ENCODE data around the gene OBSCN. TPM values are rescaled to one million over a fixed set of nuclear protein-coding genes. Genes with fewer than 3 reads are reported as not detected.

Gene OBSCN
- total RNA-seq, 2 donors from 2014 or later = 159 to 317 TPM

GRCh38 chr1:228161866-228162265 is 46.0 kb upstream of the OBSCN start:
- TF ChIP-seq, protein P1, sequence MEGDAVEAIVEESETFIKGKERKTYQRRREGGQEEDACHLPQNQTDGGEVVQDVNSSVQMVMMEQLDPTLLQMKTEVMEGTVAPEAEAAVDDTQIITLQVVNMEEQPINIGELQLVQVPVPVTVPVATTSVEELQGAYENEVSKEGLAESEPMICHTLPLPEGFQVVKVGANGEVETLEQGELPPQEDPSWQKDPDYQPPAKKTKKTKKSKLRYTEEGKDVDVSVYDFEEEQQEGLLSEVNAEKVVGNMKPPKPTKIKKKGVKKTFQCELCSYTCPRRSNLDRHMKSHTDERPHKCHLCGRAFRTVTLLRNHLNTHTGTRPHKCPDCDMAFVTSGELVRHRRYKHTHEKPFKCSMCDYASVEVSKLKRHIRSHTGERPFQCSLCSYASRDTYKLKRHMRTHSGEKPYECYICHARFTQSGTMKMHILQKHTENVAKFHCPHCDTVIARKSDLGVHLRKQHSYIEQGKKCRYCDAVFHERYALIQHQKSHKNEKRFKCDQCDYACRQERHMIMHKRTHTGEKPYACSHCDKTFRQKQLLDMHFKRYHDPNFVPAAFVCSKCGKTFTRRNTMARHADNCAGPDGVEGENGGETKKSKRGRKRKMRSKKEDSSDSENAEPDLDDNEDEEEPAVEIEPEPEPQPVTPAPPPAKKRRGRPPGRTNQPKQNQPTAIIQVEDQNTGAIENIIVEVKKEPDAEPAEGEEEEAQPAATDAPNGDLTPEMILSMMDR (IDR thresholded peaks at IDR 0.05) = no peak
- Histone ChIP-seq H3K4me1 (peaks cover 3 to 47% of the 10 kb centered on the region in 2 donors), H3K4me3 (no peak overlapping the region), H3K27ac (peak overlapping the region; percentile 95 to 100), H3K27me3 (no peaks in the 10 kb centered on the region), H3K9me3 (no peaks in the 10 kb centered on the region), H3K36me3 (no peaks in the 10 kb centered on the region)
- no peak for DNase-seq (ENCODE audit: low spot score)

DNA sequence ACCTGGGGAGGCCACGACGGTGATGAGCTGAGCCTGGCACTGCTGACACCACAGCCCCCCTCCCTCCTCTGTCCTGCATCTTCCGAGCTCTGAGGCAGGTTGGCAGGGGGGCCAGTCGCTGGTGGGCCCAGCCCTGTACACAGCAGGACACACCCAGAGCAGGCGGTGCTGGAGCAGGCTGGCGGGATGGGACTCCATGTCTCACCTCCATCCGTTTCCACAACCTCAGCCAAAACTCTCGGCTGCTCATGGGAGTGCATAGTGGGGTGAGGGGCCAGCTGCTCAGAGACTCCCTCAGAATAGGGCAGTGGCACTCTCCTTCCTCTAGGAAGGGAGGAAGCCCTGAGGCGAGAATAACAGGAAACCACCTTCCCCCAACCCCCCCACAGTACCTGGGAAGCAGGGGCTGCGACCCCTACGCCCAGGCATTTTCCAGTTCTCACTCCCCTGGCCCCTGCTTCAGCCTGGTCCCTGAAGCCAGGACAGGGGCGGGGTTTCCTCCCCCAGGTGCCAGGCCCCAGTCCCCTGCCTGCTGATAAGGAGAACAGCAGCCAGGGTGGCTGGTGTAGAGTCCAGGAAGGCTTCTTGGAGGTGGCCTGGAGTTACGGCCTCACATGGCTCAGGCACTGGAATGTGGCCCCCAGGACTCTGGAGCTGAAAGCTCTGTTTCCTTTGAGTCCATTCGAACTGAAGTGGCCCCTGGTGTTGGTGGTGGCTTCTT is 45.4 kb upstream of the OBSCN start:
- Histone ChIP-seq H3K9me3 (no peaks in the 10 kb centered on the region), H3K36me3 (no peaks in the 10 kb centered on the region), H3K4me3 (peak overlapping the region in 1 of 2 donors; percentile 1), H3K27ac (peak overlapping the region; percentile 95 to 100), H3K27me3 (no peaks in the 10 kb centered on the region), H3K4me1 (peaks cover 3 to 49% of the 10 kb centered on the region in 2 donors)
- TF ChIP-seq, protein P1 (IDR thresholded peaks at IDR 0.05) = no peak
- DNase-seq (ENCODE audit: low spot score) = no peak

GRCh38 chr1:228163007-228163753 is 44.7 kb upstream of the OBSCN start:
- TF ChIP-seq, protein P1 (IDR thresholded peaks at IDR 0.05) = no peak
- Histone ChIP-seq H3K27me3 (no peaks in the 10 kb centered on the region), H3K36me3 (no peaks in the 10 kb centered on the region), H3K4me1 (peaks cover 3 to 49% of the 10 kb centered on the region in 2 donors), H3K4me3 (peak overlapping the region in 1 of 2 donors; percentile 1), H3K9me3 (no peaks in the 10 kb centered on the region), H3K27ac (peak overlapping the region; percentile 95 to 100)
- peak; percentile 77 for DNase-seq (ENCODE audit: low spot score)

- no peaks in the 10 kb centered on the region for H3K9me3 ChIP-seq
- peaks cover 3 to 49% of the 10 kb centered on the region in 2 donors for H3K4me1 ChIP-seq
- peak overlapping the region; percentile 95 to 100 for H3K27ac ChIP-seq
- TF ChIP-seq, protein P1 (IDR thresholded peaks at IDR 0.05) = no peak
- H3K27me3 ChIP-seq = no peaks in the 10 kb centered on the region
- H3K4me3 ChIP-seq = no peak overlapping the region
- no peaks in the 10 kb centered on the region for H3K36me3 ChIP-seq
- DNase-seq (ENCODE audit: low spot score) = no peak
These were observed 43.9 kb upstream of the OBSCN start for GRCh38 chr1:228163776-228164519.

DNA sequence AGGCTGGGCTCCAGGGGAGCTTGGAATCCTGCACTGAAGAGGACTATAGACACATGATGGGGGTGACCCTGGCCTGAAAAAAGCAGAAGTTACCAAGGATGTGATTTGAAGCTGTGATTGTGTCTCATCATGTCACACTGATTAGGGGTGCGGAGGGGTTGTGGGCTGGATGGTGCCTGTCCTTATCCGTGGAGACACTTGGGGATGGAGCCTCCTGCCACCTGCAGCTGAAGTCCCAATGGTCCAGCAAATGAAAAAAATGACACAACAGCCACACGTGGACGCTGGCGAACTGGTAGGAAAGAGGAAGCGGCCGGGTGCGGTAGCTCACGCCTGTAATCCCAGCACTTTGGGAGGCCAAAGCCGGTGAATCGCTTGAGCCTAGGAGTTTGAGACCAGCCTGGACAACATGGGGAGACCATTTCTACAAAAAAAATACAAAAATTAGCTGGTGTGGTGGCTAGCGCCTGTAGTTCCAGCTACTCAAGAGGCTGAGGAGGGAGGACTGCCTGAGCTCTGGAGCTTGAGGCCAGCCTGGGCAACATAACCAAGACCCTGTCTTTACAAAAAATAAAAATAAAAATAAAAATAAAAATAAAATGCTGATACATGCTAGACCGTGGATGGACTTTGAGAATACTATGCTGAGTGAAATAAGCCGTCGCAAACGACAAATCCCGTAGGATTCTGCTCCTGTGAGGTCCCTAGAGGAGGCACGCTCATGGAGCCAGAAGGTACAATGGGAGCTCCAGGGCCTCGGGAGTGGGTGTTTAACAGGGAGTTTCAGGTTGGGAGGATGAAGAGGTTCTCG is 43.1 kb upstream of the OBSCN start:
- no peaks in the 10 kb centered on the region for H3K36me3 ChIP-seq
- peak overlapping the region; percentile 61 to 70 for H3K4me3 ChIP-seq
- no peaks in the 10 kb centered on the region for H3K27me3 ChIP-seq
- no peaks in the 10 kb centered on the region for H3K9me3 ChIP-seq
- peaks cover 3 to 49% of the 10 kb centered on the region in 2 donors for H3K4me1 ChIP-seq
- DNase-seq (ENCODE audit: low spot score) = no peak
- TF ChIP-seq, protein P1 (IDR thresholded peaks at IDR 0.05) = no peak
- H3K27ac ChIP-seq = peak overlapping the region; percentile 95 to 100
